Caki2 (cell line): Measurements from ENCODE around the gene FICD. TPM values are rescaled to one million over a fixed set of nuclear protein-coding genes. Genes with fewer than 3 reads are reported as not detected.

ENCODE experiments used
- DNase-seq: peaks from one replicate; pipeline ENCODE4 v3.0.0-alpha.2; 2015; ENCODE audit warnings: low read depth
- in situ Hi-C: cut with HindIII; loops from 2 replicates; pipeline ENCODE4 v1.10.0; 2016; ENCODE audit warnings: low sequenced_read_pairs, low pct_unique_long_range_greater_than_20kb, mixed read lengths
- total RNA-seq: library from RNA; depleted of rRNA; stranded (reverse); fragments of >200 nt; shearing (Covaris generic); gene quantifications from 2 replicates; pipeline ENCODE4 v1.2.3, GENCODE V29; 2014; ENCODE audit warnings: low replicate concordance; rRNA removed

FICD gene
- total RNA-seq, 1 experiment from 2014 or later, result 1.7 TPM

GRCh38 chr12:108560752-108561719 lies 46.0 kb downstream of the FICD start, which contains the start of gene SART3:
Gene SART3, minus strand, starts transcription at chr12:108561173. Its CDS starts 19 bp downstream, at chr12:108561154.
- in situ Hi-C loops, result no loop called here
- peak; percentile 88 for DNase-seq

- in situ Hi-C loops, result no loop called here
- DNase-seq, result no peak
Observed at GRCh38 chr12:108561852-108562347, 46.8 kb downstream of the FICD start.

GRCh38 chr12:108562348-108563135 lies 47.5 kb downstream of the FICD start, which contains the start of gene ISCU:
Gene ISCU, plus strand, starts transcription at chr12:108562596. Its CDS starts 27 bp downstream, at chr12:108562623.
- peak; percentile 89 for DNase-seq
- in situ Hi-C loops, result no loop called here

- in situ Hi-C loops, result no loop called here
- peak; percentile 80 for DNase-seq
Observed at GRCh38 chr12:108563136-108563803, 48.2 kb downstream of the FICD start.

- no peak for DNase-seq
- in situ Hi-C loops, result no loop called here
Observed at GRCh38 chr12:108563804-108564151, 48.7 kb downstream of the FICD start.

- in situ Hi-C loops, result no loop called here
- DNase-seq, result no peak
Observed at GRCh38 chr12:108564724-108565123, 49.6 kb downstream of the FICD start.

GRCh38 chr12:108565146-108565545 lies 50.1 kb downstream of the FICD start:
- no peak for DNase-seq
- in situ Hi-C loops, result no loop called here

- in situ Hi-C loops, result no loop called here
- peak; percentile 73 for DNase-seq
Observed at GRCh38 chr12:108565976-108566375, 50.9 kb downstream of the FICD start.

GRCh38 chr12:108566452-108566851 lies 51.4 kb downstream of the FICD start:
- in situ Hi-C loops, result no loop called here
- DNase-seq, result no peak

GRCh38 chr12:108567406-108568337 lies 52.6 kb downstream of the FICD start:
- peak; percentile 59 for DNase-seq
- in situ Hi-C loops, result no loop called here

- in situ Hi-C loops, result no loop called here
- no peak for DNase-seq
Observed at GRCh38 chr12:108568338-108569154, 53.5 kb downstream of the FICD start.

Other genes with a start within 250 kb of the FICD start
- gene CMKLR1, start 176.0 kb upstream of the FICD start, total RNA-seq, result not detected in 2 replicates
- 19.5 and 26.7 TPM in 2 replicates for gene SART3, start 45.9 kb downstream of the FICD start, total RNA-seq
- gene ISCU, start 47.3 kb downstream of the FICD start, total RNA-seq, result 84.4 and 130 TPM in 2 replicates
- not detected in 2 replicates for gene TMEM119, start 82.8 kb downstream of the FICD start, total RNA-seq
- not detected in 2 replicates for gene SELPLG, start 118.6 kb downstream of the FICD start, total RNA-seq
- gene CORO1C, start 216.2 kb downstream of the FICD start, total RNA-seq, result 75.6 and 89.9 TPM in 2 replicates